ENCODE data around the gene AFF2.

Gene AFF2

DNA sequence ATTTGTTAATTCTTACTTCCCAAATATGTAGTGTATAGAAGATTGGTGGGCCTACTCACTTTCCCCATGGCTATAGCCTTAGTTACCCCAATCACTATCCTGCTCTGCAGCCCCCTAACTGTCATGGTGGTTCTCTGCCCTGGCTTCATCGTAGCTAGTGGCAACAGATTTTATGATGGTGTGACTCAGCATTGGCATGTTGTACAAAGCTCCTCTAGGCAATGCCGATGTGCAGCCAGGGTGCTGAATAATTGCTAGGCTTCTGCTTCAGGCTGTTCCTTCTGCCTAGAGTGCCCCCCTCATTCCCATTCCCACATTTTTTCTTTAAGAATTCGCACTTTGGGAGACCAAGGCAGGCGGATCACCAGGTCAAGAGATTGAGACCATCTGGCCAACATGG is 35.2 kb downstream of the AFF2 start:
- in situ Hi-C loops (cut with MboI; ENCODE audit: low sequenced_read_pairs) = no loop called here

DNA sequence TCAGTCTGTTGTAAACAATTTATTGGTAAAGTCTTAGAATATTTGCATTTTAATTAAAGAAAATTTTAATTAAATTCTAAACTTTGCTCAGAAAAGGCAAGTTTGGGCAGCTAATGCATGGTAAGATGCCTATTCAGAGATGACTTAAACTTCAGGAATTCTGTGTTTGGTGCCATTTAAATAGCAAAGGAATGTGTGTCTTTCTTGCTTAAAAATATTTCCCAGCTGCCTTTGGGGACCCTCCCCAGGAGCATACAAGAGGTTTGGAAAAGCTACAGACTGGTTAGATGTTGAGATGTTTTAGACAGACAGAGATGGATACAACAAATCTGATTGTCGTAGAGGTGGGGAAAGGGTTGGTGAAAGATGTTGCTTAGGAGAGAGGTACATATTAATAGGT is 36.5 kb downstream of the AFF2 start:
- in situ Hi-C loops (cut with MboI; ENCODE audit: low sequenced_read_pairs) = no loop called here

DNA sequence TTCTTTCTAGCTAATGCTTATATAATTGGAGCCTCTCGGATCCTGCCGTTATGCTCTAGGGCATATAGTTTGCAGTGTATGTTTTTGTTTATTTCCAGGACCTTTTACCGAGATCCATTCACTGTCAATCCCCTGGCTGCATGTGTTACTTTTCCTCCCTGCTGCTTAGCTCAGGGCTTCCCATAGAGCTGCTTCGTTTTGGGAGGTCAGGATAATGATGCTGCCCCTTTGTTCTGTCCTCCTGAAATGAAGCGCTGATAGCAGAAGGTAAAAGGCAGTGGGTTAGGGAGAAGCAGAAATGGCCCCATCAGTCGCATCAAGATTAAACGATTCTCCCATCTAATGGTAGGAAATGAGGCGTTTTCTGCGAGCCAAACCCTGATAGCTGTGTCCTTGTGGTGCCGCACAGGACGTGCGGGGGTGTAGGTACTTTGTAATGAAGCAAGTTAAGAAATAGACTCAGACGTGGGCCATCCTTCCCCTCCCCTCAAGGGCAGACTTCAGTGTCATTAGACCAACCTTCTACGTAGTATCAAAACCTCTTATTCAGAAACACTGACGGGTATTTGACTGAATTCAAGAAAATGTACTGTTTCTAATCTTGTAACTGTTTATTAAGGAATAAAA is 37.3 kb downstream of the AFF2 start:
- in situ Hi-C loops (cut with MboI; ENCODE audit: low sequenced_read_pairs) = no loop called here

DNA sequence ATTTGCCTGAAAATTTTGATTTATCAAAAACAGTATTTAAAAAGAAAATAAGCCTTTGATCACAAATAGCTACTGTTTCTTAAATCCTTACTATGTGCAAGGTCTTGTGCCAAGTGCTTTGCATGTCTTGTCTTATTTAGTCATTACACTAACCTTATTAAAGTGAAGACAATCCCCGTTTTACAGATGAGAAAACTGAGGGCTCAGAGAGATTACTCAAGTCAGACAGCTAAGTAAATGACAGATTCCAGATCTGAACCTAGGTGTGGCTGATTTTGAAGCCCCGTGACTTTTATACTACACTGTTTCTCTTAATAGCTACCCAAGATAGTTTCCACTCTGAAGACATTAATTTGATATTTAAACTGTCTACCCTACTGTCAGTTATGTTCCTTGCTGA is 38.2 kb downstream of the AFF2 start:
- in situ Hi-C loops (cut with MboI; ENCODE audit: low sequenced_read_pairs) = no loop called here

DNA sequence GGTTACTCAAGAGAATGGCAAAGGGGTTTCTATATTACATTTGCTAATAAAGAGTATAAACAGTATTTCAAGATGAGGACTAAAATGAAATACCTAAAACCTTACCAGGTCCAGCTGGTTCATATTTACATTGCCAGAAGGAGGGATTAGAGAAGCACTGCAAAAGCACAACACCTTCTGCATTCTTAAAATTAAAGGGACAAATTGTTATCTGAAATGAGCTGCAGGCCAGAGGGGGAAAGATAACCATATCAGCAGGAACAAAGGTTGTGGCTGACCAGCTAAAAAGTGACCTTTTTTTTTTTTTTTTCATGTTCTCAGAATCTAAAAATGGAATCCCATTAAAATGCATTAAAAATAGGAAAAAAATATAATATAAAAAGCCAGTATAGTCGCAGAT is 39.7 kb downstream of the AFF2 start:
- in situ Hi-C loops (cut with MboI; ENCODE audit: low sequenced_read_pairs) = no loop called here

DNA sequence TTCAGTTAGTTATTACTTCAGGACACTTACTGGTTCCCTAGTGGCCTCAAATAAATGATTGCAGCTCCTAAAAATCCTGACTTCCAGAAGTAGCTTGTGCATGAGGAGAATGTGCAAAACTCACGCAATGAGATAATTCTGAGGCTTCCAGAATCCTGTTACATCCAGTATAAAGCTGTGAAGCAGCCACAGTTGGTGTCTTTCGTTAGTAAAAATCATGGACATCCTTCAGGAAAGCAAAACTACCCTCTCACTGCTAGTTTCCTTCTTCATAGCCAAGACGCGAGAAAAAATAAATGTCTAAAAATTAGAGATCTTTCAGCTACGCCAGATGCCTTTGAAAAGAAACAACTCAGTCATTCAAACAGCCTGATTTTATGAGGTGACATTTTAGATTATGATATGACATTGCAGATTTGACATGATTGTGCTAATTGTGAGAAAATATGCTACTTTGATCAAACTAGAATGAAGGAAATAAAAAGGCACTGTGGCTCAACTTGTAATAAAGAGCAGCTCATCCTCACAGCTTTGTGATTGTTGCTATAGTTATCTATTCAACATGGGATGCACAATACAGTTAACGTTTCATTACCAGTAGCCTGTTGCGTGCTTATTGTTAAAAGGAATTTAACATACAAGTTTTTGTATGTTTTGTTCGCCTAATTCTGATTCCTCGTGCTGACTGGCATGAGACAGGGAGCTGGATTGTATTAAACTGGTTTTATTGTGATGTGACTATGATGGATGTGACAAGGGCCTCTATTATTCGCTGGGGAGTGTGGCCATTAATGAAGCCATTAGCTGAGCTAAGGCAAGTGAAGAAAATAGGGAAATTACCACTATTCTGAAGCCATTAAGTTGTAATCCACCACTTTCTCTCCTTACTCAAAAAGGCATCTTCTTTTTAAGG is 40.5 kb downstream of the AFF2 start:
- in situ Hi-C loops (cut with MboI; ENCODE audit: low sequenced_read_pairs) = no loop called here

DNA sequence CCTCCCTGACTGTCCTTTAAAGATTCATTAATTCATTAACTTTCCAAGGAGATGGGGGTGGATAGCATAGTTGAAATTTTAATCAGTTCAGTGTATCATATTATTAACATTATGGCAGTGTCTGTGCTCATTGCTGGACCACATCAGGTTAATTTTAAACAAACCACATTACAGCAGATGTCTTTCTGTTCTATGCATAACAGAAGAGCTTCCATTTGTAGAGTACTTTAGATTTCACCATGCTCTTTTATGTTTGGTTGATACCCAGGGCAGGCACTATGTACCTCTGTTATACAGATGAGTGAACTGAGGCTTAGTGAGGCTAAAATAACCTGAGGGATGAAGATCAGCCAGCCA is 41.1 kb downstream of the AFF2 start:
- in situ Hi-C loops (cut with MboI; ENCODE audit: low sequenced_read_pairs) = no loop called here

DNA sequence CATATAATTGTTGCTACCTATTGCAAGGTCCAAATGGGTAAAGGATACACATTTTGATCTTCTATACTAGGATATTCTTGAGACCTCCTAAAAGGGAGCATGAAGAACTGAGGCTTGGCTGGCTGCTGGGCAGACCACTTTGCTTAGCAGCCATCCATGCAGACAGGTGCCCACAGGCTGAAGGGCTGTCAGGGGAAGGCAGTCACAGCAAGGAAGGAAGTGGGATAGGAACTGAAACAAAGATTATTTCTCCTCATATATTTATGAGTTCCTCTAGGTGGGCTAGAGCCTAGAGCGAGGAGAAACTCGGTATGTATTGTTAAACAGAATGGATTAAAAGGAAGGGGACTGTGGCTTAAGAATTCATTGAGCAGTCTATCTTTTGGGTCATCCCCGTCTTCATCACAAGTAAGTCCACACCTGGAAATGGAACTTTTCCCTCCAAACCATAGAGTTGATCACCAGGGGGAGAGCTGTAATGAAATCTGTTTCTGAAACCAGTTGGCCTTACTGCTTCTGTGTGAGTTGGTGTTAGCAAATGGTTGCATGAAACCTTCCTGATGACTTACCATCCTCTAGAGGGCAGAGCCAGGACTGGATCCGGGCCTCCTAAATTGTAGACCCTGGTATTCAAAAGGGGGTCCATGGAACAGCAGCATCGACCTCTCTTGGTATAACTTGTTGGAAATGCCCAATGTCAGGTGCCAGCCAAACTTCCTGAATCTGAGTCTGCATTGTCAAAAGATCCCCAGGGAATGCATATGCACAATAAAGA is 42.3 kb downstream of the AFF2 start:
- in situ Hi-C loops (cut with MboI; ENCODE audit: low sequenced_read_pairs) = no loop called here

DNA sequence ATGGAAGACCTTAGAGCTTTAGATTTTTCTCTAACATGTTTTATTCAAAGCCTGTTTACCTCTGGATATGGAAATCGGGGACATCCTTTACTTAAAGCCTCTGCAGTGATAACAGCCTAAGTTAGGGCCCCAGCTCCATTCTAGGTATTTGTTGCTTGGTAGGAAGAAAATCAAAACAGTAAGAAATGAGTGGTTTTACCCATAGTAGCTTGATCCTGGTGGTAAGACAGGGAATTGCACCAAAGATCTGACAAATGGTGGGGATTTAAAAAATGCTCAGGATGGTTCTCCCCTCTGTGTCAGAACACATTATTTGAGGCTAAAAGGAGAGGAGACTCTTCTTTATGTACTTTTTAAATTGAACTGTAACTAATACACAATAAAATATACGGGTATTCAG is 52.4 kb downstream of the AFF2 start:
- in situ Hi-C loops (cut with MboI; ENCODE audit: low sequenced_read_pairs) = no loop called here

DNA sequence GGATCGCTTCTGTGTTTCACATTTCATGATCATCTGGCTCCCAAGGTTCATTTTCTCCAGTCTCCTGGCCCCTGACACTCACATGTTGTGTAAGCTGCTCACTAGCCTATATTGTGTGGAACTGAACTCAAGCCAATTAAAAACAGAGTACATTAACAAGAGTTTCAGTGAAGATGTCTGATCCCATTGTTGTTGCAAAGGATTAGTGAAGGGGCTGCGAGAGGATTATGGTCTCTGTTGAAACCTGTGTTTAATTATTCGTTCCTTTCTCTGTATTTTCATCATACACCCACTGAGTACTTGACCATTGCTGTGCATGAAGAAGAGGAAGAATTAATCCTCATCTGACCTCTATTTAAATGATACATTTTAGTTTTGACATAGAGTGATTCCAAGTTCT is 54.7 kb downstream of the AFF2 start:
- in situ Hi-C loops (cut with MboI; ENCODE audit: low sequenced_read_pairs) = no loop called here

DNA sequence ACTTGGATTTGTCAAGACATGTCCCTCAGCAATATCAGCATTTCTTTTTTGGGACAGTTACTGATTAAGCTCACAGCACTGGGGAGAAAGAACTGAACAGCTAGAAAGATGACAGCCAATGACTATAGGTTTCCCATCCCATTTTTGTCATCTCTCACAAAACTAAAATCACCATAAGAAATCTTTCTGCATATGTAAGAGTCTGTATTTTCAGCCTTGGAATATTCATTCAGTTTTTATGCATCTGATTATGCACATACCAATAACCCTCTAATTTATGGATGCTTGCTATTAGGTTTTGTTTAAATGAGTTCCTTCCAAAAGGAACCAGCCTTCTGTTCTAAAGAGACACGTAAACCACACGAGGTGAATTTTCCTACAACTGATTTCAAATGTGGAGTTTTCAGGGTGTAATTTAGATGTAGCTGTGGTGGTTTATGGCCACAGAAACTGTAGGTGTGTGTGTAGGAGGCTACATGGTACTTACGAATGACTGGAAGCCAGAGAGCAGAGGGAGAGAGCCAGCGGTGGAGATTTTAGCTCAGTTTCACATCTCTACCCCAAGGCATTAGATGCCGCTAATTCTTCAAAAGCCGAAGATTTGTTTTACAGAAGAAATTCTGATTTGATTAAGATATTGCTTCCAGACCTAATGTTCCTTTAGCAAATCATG is 55.3 kb downstream of the AFF2 start:
- in situ Hi-C loops (cut with MboI; ENCODE audit: low sequenced_read_pairs) = no loop called here

DNA sequence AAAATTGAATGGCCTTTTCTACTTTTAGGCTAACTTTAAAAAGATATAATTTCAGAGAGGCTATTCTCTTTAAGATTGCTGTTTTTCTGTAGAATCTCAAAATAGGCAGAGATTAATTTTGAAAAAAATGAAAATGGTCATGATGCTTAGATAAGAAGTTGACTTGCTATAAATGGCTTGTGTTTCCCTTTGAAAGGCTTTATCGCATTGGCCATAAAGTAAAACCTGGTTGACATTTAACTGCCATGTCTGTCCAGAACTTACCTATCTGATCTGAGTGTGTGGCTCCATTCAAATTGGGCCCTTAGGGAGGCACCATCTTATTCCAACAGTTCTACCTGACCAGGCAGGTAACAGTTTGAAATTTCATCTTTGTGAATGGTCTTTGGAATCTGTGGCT is 56.1 kb downstream of the AFF2 start:
- in situ Hi-C loops (cut with MboI; ENCODE audit: low sequenced_read_pairs) = no loop called here

DNA sequence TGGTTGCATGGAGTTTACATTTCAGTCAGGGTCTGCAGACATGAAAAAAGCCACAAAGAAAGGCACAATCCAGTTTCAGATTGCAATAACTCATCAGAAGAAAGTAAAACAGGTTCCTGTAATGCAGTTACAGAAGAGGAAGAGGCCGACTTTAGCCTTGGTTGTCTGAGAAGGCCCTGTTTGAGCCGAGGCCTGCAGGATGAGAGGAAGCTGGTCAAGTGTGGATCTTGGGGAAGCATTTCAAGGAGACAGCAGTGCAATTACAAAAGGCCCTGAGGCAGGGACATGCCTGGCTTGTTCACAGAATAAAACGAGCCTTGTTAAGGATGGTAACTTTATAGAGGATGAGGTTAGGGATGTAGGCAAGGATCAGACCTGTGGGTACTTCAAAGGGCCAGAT is 62.4 kb downstream of the AFF2 start:
- in situ Hi-C loops (cut with MboI; ENCODE audit: low sequenced_read_pairs) = no loop called here

DNA sequence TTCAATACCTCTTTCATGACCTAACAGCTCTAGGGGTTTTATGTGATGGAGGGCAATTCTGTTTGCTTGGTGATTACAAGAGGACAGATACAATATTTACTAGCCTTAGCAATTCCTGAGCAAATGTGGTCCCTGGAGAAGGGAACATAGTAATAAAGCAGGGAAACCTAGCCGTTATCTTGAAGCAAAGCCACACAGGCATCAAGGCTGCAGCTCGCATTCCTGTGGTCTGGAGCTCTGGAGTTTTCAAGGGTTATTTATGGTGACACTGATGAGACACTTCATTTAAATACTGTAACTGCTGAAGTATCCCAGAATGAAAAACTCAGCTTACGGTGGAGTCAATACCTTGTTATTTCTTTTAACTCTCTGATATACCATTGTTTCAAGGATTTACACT is 66.8 kb downstream of the AFF2 start:
- in situ Hi-C loops (cut with MboI; ENCODE audit: low sequenced_read_pairs) = no loop called here

DNA sequence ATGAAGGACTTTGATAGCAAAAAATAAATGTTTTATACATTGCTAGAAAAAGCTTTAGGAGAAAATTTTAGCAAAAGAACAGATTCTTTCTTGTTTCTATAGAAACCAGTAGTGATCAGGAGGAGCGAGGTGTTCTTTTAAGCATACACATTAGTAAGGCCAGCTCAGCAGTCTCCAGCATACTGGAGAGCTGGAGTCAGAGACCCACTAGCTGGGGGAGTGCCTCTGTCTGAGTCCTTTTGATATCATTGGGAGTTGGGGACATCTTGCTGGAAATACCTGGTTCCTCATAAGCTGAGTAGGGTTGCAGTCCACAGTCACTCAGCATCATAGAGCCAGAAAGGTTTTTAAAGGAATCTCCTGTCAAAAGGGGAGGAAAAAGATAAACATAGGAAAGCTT is 67.4 kb downstream of the AFF2 start:
- in situ Hi-C loops (cut with MboI; ENCODE audit: low sequenced_read_pairs) = no loop called here

DNA sequence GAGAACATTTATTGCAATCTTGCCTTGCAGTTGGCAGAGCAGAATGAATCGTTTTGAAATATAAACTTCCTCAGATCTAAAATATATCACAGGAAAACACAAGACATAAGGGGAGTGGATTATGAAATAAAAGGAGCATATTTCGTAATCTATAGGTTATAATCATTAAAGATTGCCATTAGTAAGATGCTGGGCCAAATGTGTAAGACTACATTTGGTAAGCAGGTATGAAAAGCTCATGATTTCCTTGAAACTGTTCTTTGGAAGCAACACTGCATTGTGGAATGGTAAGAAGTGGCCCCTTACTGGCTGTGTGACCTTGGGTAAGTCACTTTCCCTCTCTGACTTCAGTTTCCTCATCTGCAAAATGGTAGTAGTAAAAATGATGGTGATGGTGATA is 68.3 kb downstream of the AFF2 start:
- in situ Hi-C loops (cut with MboI; ENCODE audit: low sequenced_read_pairs) = no loop called here

DNA sequence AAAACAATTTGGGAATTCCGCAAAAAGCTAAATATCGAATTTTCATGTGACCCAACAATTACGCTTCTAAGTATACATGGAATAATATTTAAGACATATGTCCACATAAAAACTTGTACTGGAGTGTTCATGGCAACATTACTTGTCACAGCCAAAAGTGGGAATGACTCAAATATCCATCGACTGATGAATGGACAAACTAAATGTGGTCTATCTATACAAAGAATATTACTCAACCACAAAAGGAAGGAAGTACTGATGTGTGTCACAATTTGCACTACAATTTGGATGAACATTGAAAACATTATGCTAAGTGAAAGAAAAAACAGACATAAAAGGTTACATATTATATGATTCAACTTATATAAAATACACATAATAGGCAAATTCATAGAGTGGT is 71.9 kb downstream of the AFF2 start:
- in situ Hi-C loops (cut with MboI; ENCODE audit: low sequenced_read_pairs) = no loop called here

DNA sequence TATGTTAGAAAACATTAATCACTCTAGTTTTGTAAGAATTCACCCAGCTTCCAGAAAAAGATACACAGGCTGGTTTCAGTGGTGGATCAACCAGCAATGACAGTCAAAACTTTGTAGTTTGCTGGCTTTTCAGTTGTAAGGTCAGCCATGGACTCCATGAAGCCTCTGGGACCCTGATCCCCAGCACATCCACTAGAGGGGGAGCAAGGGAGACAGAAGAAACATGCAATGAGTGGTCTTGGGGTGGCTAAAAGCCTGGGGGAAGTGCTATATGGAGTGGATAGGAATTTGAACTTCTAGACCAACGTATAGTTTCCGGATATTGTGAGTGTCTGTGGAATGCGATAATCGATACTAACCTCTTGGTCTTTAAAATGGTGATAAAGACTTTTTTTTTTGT is 72.7 kb downstream of the AFF2 start:
- in situ Hi-C loops (cut with MboI; ENCODE audit: low sequenced_read_pairs) = no loop called here

DNA sequence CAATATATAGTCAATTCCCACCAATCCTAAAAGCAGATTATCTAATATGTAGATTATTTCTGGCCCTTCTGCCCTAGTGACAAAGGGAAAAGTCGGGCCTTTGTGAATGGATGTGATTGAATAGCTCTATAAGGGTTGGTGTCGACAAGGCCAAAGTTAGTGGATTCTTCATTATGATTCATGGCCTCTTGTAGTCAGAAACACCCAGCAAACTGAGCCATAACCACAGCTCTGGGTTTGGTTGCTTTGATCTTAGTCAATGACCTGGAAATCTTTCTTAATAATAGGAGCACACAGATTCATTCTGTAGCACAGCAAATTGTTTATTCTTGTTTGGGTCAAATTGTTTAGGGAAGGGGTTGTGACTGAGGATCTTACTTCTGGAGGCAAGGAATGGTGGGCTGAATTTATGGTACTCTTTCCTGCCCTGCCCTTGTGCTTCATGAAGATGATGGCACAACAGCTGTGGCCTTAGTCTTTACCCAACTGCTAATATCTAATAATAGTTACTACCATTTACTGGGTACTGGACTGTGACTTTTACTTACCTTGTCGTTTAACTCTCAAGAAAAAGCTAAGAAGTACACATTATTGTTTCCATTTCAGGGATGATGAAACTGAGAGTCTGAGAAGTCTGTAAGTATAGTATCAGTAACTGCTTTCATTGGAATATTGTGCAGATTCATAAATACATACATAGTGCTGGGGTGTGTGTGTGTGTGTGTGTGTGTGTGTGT is 74.0 kb downstream of the AFF2 start:
- in situ Hi-C loops (cut with MboI; ENCODE audit: low sequenced_read_pairs) = no loop called here

DNA sequence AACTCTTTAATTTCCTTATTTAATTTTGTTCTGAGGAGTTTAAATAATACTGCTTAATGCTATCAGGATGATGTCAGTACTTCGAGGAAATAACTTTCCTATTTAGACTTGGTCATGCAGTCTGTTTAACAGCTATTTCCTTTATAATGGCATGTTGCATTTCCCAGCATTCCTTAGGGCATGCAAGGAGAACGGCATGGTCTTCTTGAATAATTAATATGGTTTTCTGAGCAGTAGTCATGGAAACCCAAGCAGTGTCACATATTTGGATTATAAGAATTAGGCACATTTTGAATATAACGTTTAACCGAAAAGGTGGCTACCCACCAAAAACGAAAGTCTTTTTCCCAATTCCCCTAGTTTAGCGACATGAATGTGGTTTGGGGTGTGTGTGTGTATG is 76.0 kb downstream of the AFF2 start:
- in situ Hi-C loops (cut with MboI; ENCODE audit: low sequenced_read_pairs) = no loop called here

DNA sequence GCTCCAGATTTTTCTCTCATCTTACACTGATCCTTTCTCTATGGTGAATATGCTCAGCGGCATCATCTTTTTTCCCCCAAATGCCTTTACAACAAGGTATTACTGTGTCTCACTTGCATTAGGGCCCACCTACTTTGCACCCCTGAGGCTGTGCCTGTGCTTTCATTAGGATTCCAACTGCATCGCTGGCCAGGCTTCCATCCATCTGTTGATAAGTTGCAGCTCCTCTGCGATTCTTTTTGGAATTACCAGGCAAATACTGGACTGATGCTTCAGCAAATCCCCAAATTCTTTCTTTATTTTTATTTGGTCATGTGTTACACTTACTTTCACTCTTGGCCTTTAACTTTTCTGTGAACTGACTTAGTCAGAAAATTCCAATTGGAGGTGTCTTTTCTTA is 77.3 kb downstream of the AFF2 start:
- in situ Hi-C loops (cut with MboI; ENCODE audit: low sequenced_read_pairs) = no loop called here
